ENCODE measurements around the gene RAD21L1. TPM values are rescaled to one million over a fixed set of nuclear protein-coding genes. Genes with fewer than 3 reads are reported as not detected.

The RAD21L1 gene
- total and polyA plus RNA-seq, 2 donors (not counting 3 experiments of a cell fraction or from before 2014, with no cell fraction given): 0.06 TPM; not detected in 1

DNA sequence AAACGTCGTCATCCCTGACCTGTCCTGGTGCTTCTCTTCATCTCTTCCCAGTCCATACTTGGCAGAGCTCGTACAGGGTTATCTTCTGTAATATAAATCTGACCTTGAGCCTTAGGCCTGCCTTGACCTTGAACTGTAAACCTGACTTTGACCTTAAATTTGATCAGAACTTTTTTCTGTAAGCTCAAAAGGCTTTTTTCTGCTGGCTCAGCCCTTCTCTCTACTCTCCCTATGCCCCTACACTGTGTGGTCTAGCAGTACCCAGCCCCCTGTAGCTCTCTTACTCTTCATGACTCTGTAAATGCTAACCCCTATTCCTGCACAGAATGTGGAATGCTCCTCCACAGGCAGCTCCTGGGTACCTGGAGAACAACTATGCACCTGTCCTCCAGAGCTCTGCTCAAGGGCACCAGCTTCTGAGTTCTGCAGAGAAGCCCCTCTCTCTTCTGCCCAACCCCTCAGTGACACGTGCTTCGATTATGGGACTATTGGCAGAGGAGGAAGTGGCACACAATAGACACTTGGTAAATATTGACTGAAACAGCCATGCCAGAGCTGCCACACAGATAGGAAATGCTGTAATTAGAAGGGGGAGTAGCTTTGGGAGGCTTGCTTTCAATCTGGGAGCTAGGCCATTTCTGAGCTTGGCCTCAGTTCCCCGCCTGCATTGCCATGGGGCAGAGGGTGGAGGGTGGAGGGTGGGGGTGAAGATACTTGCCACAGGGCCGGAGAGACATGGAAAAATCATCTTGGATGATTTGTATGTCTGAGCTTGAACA, 55.6 kb downstream of the RAD21L1 start:
- no peak for DNase-seq (ENCODE audit: low read depth, low spot score)
- H3K9me1 ChIP-seq (replicated peaks; ENCODE audit: control insufficient read depth, extremely low read depth, insufficient read depth, low read length): no peaks in the 10 kb centered on the region
- H3K4me2 ChIP-seq (ENCODE audit: insufficient read depth, low read length): no peak overlapping the region
- dilution Hi-C loops (cut with MboI; ENCODE audit: extremely low pct_ligation_motif_present, low sequenced_read_pairs) (no loop called here), intact Hi-C loops (cut with micrococcal nuclease) (no loop called here)
- POLR2A ChIA-PET: no interaction called here
- no peaks in the 10 kb centered on the region for H3K79me2 ChIP-seq (ENCODE audit: control insufficient read depth, insufficient read depth, low read length)
- no peak overlapping the region for H2AFZ ChIP-seq (ENCODE audit: low read depth, low read length)
- no peaks in the 10 kb centered on the region for H3K9me3 ChIP-seq (replicated peaks; ENCODE audit: control insufficient read depth, insufficient read depth, low read length)
- H4K20me1 ChIP-seq (replicated peaks; ENCODE audit: control insufficient read depth, extremely low read depth, insufficient read depth, low read length): no peaks in the 10 kb centered on the region
- no peak overlapping the region for H3K9ac ChIP-seq (replicated peaks; ENCODE audit: extremely low read depth, insufficient read depth, low read length)
- FAIRE-seq: no peak
- CTCF ChIA-PET: interaction anchor here (1.1 to 2.2 kb wide), 4 partner anchors 19 to 222 kb away, joined by 3 to 5 read pairs (median 5); no protein-coding TSS in a partner anchor
- H3K27me3 ChIP-seq (ENCODE audit: control insufficient read depth in 2 of 2, insufficient read depth in 2 of 2, low read length in 2 of 2): no peaks in the 10 kb centered on the region
- TF ChIP-seq GATA2 (IDR thresholded peaks at IDR 0.05; ENCODE audit: insufficient read depth, insufficient read length, low read depth, low read length): no peak
- TF ChIP-seq, protein P1, sequence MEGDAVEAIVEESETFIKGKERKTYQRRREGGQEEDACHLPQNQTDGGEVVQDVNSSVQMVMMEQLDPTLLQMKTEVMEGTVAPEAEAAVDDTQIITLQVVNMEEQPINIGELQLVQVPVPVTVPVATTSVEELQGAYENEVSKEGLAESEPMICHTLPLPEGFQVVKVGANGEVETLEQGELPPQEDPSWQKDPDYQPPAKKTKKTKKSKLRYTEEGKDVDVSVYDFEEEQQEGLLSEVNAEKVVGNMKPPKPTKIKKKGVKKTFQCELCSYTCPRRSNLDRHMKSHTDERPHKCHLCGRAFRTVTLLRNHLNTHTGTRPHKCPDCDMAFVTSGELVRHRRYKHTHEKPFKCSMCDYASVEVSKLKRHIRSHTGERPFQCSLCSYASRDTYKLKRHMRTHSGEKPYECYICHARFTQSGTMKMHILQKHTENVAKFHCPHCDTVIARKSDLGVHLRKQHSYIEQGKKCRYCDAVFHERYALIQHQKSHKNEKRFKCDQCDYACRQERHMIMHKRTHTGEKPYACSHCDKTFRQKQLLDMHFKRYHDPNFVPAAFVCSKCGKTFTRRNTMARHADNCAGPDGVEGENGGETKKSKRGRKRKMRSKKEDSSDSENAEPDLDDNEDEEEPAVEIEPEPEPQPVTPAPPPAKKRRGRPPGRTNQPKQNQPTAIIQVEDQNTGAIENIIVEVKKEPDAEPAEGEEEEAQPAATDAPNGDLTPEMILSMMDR (IDR thresholded peaks at IDR 0.05; ENCODE audit: extremely low read depth in 1 of 2, insufficient read depth in 1 of 2, low read depth in 1 of 2, low read length in 2 of 2): no peak
- no peak for TF ChIP-seq FOS (IDR thresholded peaks at IDR 0.05; ENCODE audit: borderline replicate concordance, insufficient read depth, low read length)
- no peak for TF ChIP-seq JUN (IDR thresholded peaks at IDR 0.05; ENCODE audit: borderline replicate concordance, insufficient read depth, insufficient read length, low read depth)
- TF ChIP-seq POLR2AphosphoS5 (IDR thresholded peaks at IDR 0.05; ENCODE audit: insufficient read depth, low read depth, low read length): no peak
- no peak for TF ChIP-seq POLR2A (IDR thresholded peaks at IDR 0.05; ENCODE audit: low read depth, low read length)
- no peak overlapping the region for H3K27ac ChIP-seq (ENCODE audit: insufficient read depth, low read depth, low read length)
- BruUV-seq (replicated peaks): no TSS peak
- no peaks in the 10 kb centered on the region for H3K36me3 ChIP-seq (ENCODE audit: control insufficient read depth in 2 of 2, extremely low read depth in 1 of 2, insufficient read depth in 2 of 2, low read length in 2 of 2)
- H3K4me1 ChIP-seq (ENCODE audit: control insufficient read depth, extremely low read depth, insufficient read depth, low read length): no peaks in the 10 kb centered on the region
- H3K4me3 ChIP-seq (replicated peaks in 1 of 3; ENCODE audit: insufficient read depth in 1 of 3, low read depth in 1 of 3, low read length in 3 of 3): no peak overlapping the region
